Endodermal cell (in vitro differentiated cells): ENCODE measurements around the gene NIBAN1. TPM values are rescaled to one million over a fixed set of nuclear protein-coding genes. Genes with fewer than 3 reads are reported as not detected.

Experiments used
- DNase-seq: peaks from one replicate; pipeline ENCODE4 v3.0.0-alpha.2; 2017
- H3K27ac ChIP-seq: 2 replicates; pipeline ENCODE4 v1.5.1; 2013; ENCODE audit warnings: mild to moderate bottlenecking, low read depth, low read length, moderate library complexity
- H3K27me3 ChIP-seq: 2 replicates; pipeline ENCODE4 v1.6.1; 2013; ENCODE audit warnings: mild to moderate bottlenecking, low read length, moderate library complexity; ENCODE audit not compliant: insufficient read depth, control insufficient read depth, poor library complexity, severe bottlenecking
- H3K36me3 ChIP-seq: 2 replicates; pipeline ENCODE4 v1.7.0; 2013; ENCODE audit warnings: mild to moderate bottlenecking, low read length, moderate library complexity; ENCODE audit not compliant: control insufficient read depth, insufficient read depth
- H3K4me1 ChIP-seq: one replicate; pipeline ENCODE4 v1.7.0; 2013; ENCODE audit warnings: low read length; ENCODE audit not compliant: control insufficient read depth, insufficient read depth
- H3K4me3 ChIP-seq: 2 replicates; pipeline ENCODE4 v1.5.1; 2013; ENCODE audit warnings: mild to moderate bottlenecking, low read length, moderate library complexity
- H3K9ac ChIP-seq: 2 replicates; pipeline ENCODE4 v1.6.1; 2013; ENCODE audit warnings: mild to moderate bottlenecking, low read length, moderate library complexity; ENCODE audit not compliant: poor library complexity, severe bottlenecking; ENCODE audit errors: extremely low read depth
- H3K9me3 ChIP-seq: 2 replicates; pipeline ENCODE4 v1.6.1; 2013; ENCODE audit warnings: mild to moderate bottlenecking, low read length, moderate library complexity; ENCODE audit not compliant: control insufficient read depth
- H3K27ac Mint-ChIP-seq: 2 replicates; pipeline ENCODE4 v1.8.0; 2020; ENCODE audit warnings: mixed read lengths
- H3K27me3 Mint-ChIP-seq: 2 replicates; pipeline ENCODE4 v1.8.0; 2021; ENCODE audit warnings: mild to moderate bottlenecking, mixed read lengths; ENCODE audit not compliant: insufficient read depth
- H3K36me3 Mint-ChIP-seq: 2 replicates; pipeline ENCODE4 v1.8.0; 2020; ENCODE audit warnings: low read depth, mixed read lengths
- H3K4me1 Mint-ChIP-seq: 2 replicates; pipeline ENCODE4 v1.8.0; 2020; ENCODE audit warnings: mixed read lengths
- H3K4me3 Mint-ChIP-seq: 2 replicates; pipeline ENCODE4 v1.8.0; 2020; ENCODE audit warnings: mild to moderate bottlenecking, moderate library complexity, mixed read lengths
- H3K9me3 Mint-ChIP-seq: 2 replicates; pipeline ENCODE4 v1.8.0; 2020; ENCODE audit warnings: mild to moderate bottlenecking, mixed read lengths
- WGBS, 2 experiments: methylation state at CpG; one replicate each; pipeline versions ENCODE4 v1.1.5 to v1.1.7; 2013; ENCODE audit warnings: missing lambda C conversion rate in 2 of 2, mixed read lengths in 1 of 2; ENCODE audit not compliant: insufficient coverage in 1 of 2, insufficient read length in 1 of 2; 5-methylcytosine and 5-hydroxymethylcytosine counted together
- total RNA-seq, 2 donors: library from RNA; stranded (reverse); fragmentation: NEBNext Ultra II Directional in 1 of 2; extraction: Animal tissue kit (Norgen Biotek cat#: 25700) in 1 of 2; gene quantifications; 2 replicates in 1 of 2; 3 replicates in 1 of 2; pipeline ENCODE4 v1.2.1, GENCODE V29; 2021
- TF ChIP-seq, protein P1 (sequence below): fragments of 200-600 bp; sonication (generic); conservative IDR thresholded peaks from 2 replicates; pipeline ENCODE4 v1.5.0; 2021; ENCODE audit warnings: antibody characterized with exemption, mild to moderate bottlenecking

NIBAN1 gene
- total RNA-seq, 2 donors from 2014 or later = 4.8 to 5.1 TPM

DNA sequence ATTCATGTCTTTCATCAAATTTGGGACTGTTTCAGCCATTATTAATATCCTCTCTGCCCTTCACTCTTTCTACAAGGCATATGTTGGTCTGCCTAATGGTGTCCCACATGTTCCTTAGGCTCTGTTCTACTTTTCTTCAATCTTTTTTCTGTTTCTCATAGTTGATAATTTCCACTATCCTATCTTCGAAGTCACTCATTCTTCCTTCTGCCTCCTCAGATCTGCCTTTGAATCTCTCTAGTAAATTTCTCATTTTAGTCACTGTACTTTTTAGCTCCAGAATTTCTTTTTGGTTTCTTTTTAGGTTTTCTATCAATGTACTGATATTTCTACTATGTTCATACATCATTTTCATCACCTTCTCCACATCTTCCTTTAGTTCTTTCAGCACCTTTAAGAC, 20.0 kb upstream of the NIBAN1 start:
- H3K9me3 Mint-ChIP-seq = peaks cover 2% of the 10 kb centered on the region
- Histone ChIP-seq H3K27me3 (no peaks in the 10 kb centered on the region), H3K36me3 (no peaks in the 10 kb centered on the region), H3K9me3 (no peaks in the 10 kb centered on the region), H3K27ac (no peak overlapping the region), H3K9ac (no peak overlapping the region), H3K4me1 (no peaks in the 10 kb centered on the region), H3K4me3 (no peak overlapping the region)
- no peaks in the 10 kb centered on the region for H3K36me3 Mint-ChIP-seq
- no peak overlapping the region for H3K4me3 Mint-ChIP-seq
- no peak overlapping the region for H3K27ac Mint-ChIP-seq
- DNase-seq = no peak
- peaks cover 3% of the 10 kb centered on the region for H3K4me1 Mint-ChIP-seq
- no peaks in the 10 kb centered on the region for H3K27me3 Mint-ChIP-seq
- WGBS, 2 experiments = 85% methylated on average over 1 of the region's 1 CpG; no CpG with 5 or more reads in 1 of the 2 experiments
- TF ChIP-seq, protein P1, sequence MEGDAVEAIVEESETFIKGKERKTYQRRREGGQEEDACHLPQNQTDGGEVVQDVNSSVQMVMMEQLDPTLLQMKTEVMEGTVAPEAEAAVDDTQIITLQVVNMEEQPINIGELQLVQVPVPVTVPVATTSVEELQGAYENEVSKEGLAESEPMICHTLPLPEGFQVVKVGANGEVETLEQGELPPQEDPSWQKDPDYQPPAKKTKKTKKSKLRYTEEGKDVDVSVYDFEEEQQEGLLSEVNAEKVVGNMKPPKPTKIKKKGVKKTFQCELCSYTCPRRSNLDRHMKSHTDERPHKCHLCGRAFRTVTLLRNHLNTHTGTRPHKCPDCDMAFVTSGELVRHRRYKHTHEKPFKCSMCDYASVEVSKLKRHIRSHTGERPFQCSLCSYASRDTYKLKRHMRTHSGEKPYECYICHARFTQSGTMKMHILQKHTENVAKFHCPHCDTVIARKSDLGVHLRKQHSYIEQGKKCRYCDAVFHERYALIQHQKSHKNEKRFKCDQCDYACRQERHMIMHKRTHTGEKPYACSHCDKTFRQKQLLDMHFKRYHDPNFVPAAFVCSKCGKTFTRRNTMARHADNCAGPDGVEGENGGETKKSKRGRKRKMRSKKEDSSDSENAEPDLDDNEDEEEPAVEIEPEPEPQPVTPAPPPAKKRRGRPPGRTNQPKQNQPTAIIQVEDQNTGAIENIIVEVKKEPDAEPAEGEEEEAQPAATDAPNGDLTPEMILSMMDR = no peak

DNA sequence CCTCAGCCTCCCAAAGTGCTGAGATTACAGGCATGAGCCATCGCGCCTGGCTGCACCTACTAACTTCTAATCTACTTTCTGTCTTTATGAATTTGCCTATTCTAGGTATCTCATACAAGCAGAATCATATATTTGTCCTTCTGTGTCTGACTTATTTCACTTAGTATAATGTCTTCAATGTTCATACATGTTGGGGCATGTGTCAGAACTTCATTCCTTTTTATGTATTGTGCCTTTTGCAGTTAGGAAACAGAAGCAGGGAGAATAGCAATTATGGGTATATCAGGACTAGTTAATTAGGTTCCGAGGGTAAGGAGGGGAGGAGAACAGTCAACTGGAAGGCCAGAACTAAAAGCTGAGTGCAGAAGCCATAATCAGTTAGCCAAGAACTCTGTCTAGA, 18.0 kb upstream of the NIBAN1 start:
- Histone ChIP-seq H3K4me1 (no peaks in the 10 kb centered on the region), H3K9me3 (no peaks in the 10 kb centered on the region), H3K36me3 (no peaks in the 10 kb centered on the region), H3K27me3 (peaks cover 4% of the 10 kb centered on the region), H3K9ac (no peak overlapping the region), H3K27ac (no peak overlapping the region), H3K4me3 (no peak overlapping the region)
- Mint-ChIP-seq H3K9me3 (no peaks in the 10 kb centered on the region), H3K27me3 (no peaks in the 10 kb centered on the region), H3K36me3 (no peaks in the 10 kb centered on the region), H3K4me1 (peaks cover 3% of the 10 kb centered on the region), H3K27ac (no peak overlapping the region), H3K4me3 (no peak overlapping the region)
- WGBS, 2 experiments = 85 to 100% methylated on average over 2 to 3 of the region's 3 CpGs
- DNase-seq = no peak
- TF ChIP-seq, protein P1 = no peak

GRCh38 chr1:184990204-184990603, 15.9 kb upstream of the NIBAN1 start:
- Histone ChIP-seq H3K4me1 (no peaks in the 10 kb centered on the region), H3K27me3 (peaks cover 4% of the 10 kb centered on the region), H3K27ac (no peak overlapping the region), H3K36me3 (no peaks in the 10 kb centered on the region), H3K9me3 (no peaks in the 10 kb centered on the region), H3K4me3 (no peak overlapping the region), H3K9ac (no peak overlapping the region)
- DNase-seq = no peak
- H3K4me3 Mint-ChIP-seq = no peak overlapping the region
- no peak overlapping the region for H3K27ac Mint-ChIP-seq
- 68% methylated on average over 1 of the region's 1 CpG; no CpG with 5 or more reads in 1 of the 2 experiments for WGBS, 2 experiments
- TF ChIP-seq, protein P1 = no peak
- peaks cover 3% of the 10 kb centered on the region for H3K4me1 Mint-ChIP-seq
- H3K36me3 Mint-ChIP-seq = no peaks in the 10 kb centered on the region
- H3K27me3 Mint-ChIP-seq = peaks cover 3% of the 10 kb centered on the region
- no peaks in the 10 kb centered on the region for H3K9me3 Mint-ChIP-seq
